HG02943 (cell line): Measurements from ENCODE around the gene MYOD1.

Experiments used
- ATAC-seq: cut with Tn5 transposase; IDR thresholded peaks from one replicate; pipeline ENCODE4 v1.9.1; 2021; ENCODE audit warnings: mild to moderate bottlenecking, low read depth, moderate library complexity; ENCODE audit not compliant: unreplicated experiment

Gene MYOD1

GRCh38 chr11:17748044-17748443, 28.7 kb downstream of the MYOD1 start:
- no peak for ATAC-seq

GRCh38 chr11:17748761-17749721, 29.7 kb downstream of the MYOD1 start:
- ATAC-seq: no peak

GRCh38 chr11:17750013-17750800, 30.8 kb downstream of the MYOD1 start:
- no peak for ATAC-seq

- no peak for ATAC-seq
Measured at GRCh38 chr11:17750801-17751165, 31.4 kb downstream of the MYOD1 start.

- no peak for ATAC-seq
Measured at GRCh38 chr11:17751558-17751957, 32.2 kb downstream of the MYOD1 start.

- no peak for ATAC-seq
Measured at GRCh38 chr11:17752144-17752543, 32.8 kb downstream of the MYOD1 start.

- ATAC-seq: no peak
Measured at GRCh38 chr11:17753153-17753552, 33.8 kb downstream of the MYOD1 start.

GRCh38 chr11:17753641-17754040, 34.3 kb downstream of the MYOD1 start:
- ATAC-seq: no peak

- no peak for ATAC-seq
Measured at GRCh38 chr11:17755891-17756290, 36.5 kb downstream of the MYOD1 start.

GRCh38 chr11:17760102-17761029, 41.0 kb downstream of the MYOD1 start:
- ATAC-seq: no peak

GRCh38 chr11:17762309-17762974, 43.1 kb downstream of the MYOD1 start:
- no peak for ATAC-seq

GRCh38 chr11:17763244-17763643, 43.9 kb downstream of the MYOD1 start:
- no peak for ATAC-seq

GRCh38 chr11:17763703-17764102, 44.3 kb downstream of the MYOD1 start:
- no peak for ATAC-seq

GRCh38 chr11:17764446-17765218, 45.3 kb downstream of the MYOD1 start:
- no peak for ATAC-seq

- ATAC-seq: no peak
Measured at GRCh38 chr11:17765356-17766072, 46.1 kb downstream of the MYOD1 start.

- no peak for ATAC-seq
Measured at GRCh38 chr11:17766073-17766359, 46.6 kb downstream of the MYOD1 start.

GRCh38 chr11:17766590-17766989, 47.2 kb downstream of the MYOD1 start:
- ATAC-seq: no peak

- no peak for ATAC-seq
Measured at GRCh38 chr11:17767301-17767885, 48.0 kb downstream of the MYOD1 start.
